Stimulated activated CD4-positive, alpha-beta T cell treated with anti-CD3 and anti-CD28 coated beads, Interleukin-2, amount 100 ng/mL, for 4 hours (primary cell): ENCODE data around the gene WLS.
"Not testable (repeated sequence)": the region's sequence is repeated elsewhere in the genome, so short reads cannot be mapped to it uniquely, and the experiment has no call there.

ENCODE experiments used
- DNase-seq: peaks from one replicate; pipeline ENCODE4 v3.0.0-alpha.2; 2020; ENCODE audit warnings: low read depth

WLS gene

GRCh38 chr1:68198752-68199151 is 33.6 kb downstream of the WLS start:
- no peak for DNase-seq

GRCh38 chr1:68197891-68198290 is 34.4 kb downstream of the WLS start:
- no peak for DNase-seq

- no peak for DNase-seq
Measured at GRCh38 chr1:68197461-68197860, 34.9 kb downstream of the WLS start.

GRCh38 chr1:68196676-68197075 is 35.6 kb downstream of the WLS start:
- DNase-seq: no peak

- DNase-seq: no peak
Measured at GRCh38 chr1:68191717-68192116, 40.6 kb downstream of the WLS start.

- DNase-seq: no peak
Measured at GRCh38 chr1:68188644-68189340, 43.5 kb downstream of the WLS start.

- no peak for DNase-seq
Measured at GRCh38 chr1:68188060-68188538, 44.2 kb downstream of the WLS start.

- DNase-seq: no peak
Measured at GRCh38 chr1:68185743-68186142, 46.6 kb downstream of the WLS start.

GRCh38 chr1:68183895-68184294 is 48.4 kb downstream of the WLS start:
- no peak for DNase-seq

GRCh38 chr1:68181165-68181556 is 51.2 kb downstream of the WLS start:
- no peak for DNase-seq

GRCh38 chr1:68180441-68181164 is 51.7 kb downstream of the WLS start:
- no peak for DNase-seq

- no peak for DNase-seq
Measured at GRCh38 chr1:68178821-68179490, 53.4 kb downstream of the WLS start.

GRCh38 chr1:68175621-68176398 is 56.5 kb downstream of the WLS start:
- DNase-seq: no peak

GRCh38 chr1:68174738-68175113 is 57.6 kb downstream of the WLS start:
- DNase-seq: no peak

GRCh38 chr1:68173936-68174737 is 58.2 kb downstream of the WLS start:
- DNase-seq: no peak

- no peak for DNase-seq
Measured at GRCh38 chr1:68173283-68173935, 58.9 kb downstream of the WLS start.

- DNase-seq: not testable (repeated sequence)
Measured at GRCh38 chr1:68171795-68172194, 60.5 kb downstream of the WLS start.

GRCh38 chr1:68168545-68169171 is 63.7 kb downstream of the WLS start:
- no peak for DNase-seq

GRCh38 chr1:68167211-68167610 is 65.1 kb downstream of the WLS start:
- no peak for DNase-seq

- DNase-seq: no peak
Measured at GRCh38 chr1:68166348-68166747, 66.0 kb downstream of the WLS start.
